H4 (cell line): ENCODE data around the gene CAMTA1. TPM values are rescaled to one million over a fixed set of nuclear protein-coding genes. Genes with fewer than 3 reads are reported as not detected.

ENCODE experiments used
- DNase-seq: peaks from one replicate; pipeline ENCODE4 v3.0.0-alpha.2; 2015; ENCODE audit warnings: low spot score
- total RNA-seq: library from RNA; depleted of rRNA; stranded (reverse); fragments of >200 nt; shearing (Covaris generic); gene quantifications from 2 replicates; pipeline ENCODE4 v1.2.3, GENCODE V29; 2014

The CAMTA1 gene
- total RNA-seq, 1 experiment from 2014 or later: 98.2 TPM

DNA sequence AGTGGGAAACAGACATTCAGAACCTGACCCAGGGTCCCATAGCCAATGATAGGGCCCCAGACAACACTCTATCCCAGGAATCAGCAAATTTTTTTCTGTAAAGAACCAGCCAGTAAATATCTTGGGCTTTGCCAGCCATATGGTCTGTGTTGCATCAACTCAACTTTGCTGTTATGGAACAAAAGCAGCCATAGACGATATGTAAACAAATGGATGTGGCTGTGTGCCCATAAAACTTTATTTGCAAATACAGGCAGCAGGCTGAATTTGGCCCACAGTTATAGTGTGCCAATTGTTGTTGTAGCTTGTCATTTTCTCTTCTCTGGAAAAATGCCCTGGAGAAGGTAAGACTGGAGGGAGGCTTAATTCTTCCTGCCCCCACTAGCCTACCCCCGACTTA, 554.7 kb downstream of the CAMTA1 start:
- no peak for DNase-seq

DNA sequence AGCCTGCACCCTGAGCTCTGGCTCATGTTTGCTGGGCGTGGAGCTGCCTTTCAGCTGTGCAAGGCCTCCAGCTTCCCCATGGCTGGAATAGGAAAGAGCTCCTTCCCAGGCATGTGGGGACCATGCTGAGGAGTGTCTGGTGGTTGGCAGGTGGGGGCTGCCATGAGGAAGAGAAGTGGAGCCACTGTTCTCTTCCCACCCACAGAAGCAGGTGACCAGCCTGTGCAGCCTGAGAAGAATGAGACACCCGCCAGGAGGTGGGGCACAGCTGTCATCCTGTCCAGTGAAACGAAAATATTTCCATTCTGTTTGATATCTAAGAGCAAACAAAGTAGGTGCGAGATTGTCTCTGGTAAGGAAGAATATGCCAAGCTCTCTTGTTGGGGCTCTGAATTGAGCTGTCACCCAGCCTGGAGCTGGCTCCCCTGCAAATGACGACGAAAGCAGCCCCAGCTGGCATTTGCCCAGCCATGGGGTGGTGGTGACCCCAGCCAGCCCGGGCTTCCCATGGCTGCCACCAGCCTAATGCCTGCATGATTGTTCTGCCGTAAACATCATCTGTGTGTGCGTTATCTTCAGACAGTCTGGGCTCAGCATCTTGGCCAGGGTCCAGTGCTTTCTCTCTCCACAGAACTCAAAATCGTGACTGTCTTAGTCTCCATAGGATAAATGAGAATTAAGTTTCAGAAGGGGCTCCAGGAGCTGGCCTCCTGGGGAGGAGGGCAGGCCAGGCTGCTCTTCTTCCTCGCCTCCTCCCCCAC, 556.1 kb downstream of the CAMTA1 start:
- no peak for DNase-seq

DNA sequence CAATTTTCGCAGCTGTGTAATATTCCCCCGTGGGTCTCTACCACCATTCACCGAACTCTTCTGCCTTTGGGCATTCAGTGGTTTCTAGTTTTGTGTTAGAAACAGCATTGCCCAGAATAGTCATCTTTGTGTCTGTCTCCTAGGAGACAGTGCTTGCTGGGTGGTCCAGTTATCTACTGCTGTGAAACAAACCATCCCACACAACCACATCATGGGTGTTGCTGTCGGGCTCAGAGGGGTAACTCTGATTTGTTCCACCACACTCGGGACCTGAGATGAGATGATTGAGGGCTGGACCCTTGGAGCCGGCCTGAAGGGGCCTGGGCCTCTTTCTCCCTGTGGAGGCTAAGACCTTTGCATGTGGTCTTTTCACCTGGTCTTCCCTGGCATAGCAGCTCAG, 558.6 kb downstream of the CAMTA1 start:
- DNase-seq: no peak

DNA sequence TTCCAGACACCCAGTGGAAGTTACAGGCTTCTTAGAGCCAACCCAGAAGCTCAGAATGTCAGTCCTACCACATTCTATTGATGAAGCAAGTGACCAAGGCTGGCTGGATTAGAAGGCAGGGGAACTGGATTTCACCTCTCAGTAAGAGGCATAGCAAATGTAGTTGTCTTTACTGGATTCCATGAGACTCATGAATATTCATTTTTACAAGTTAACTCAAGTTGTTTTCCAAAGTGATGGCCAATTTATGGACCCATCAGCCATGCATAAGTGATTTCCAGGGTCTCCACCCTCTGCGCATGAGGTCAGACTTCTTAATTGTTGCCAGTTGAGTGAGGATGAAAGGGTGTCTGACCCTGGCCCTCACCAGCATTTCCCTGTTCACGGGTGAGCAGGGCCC, 559.0 kb downstream of the CAMTA1 start:
- DNase-seq: no peak

DNA sequence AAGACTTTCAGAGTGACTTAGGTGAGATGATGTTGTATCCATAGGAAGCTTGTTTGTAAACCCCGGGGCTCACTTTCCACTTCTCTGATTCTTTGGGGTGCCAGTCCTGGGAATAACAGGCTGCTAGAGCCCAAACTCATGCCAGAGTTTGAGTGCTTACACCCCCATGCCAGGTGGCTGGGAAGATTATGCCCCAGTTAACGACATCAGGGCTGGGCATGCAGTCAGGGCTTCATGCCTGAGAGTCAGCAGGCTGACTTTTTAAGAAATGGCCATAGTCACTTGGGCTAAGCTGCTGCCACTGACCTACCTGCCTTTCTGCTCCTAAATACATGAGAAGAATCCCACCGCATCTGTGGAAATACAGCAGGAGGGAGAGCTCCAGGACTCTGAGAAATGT, 560.3 kb downstream of the CAMTA1 start:
- no peak for DNase-seq

DNA sequence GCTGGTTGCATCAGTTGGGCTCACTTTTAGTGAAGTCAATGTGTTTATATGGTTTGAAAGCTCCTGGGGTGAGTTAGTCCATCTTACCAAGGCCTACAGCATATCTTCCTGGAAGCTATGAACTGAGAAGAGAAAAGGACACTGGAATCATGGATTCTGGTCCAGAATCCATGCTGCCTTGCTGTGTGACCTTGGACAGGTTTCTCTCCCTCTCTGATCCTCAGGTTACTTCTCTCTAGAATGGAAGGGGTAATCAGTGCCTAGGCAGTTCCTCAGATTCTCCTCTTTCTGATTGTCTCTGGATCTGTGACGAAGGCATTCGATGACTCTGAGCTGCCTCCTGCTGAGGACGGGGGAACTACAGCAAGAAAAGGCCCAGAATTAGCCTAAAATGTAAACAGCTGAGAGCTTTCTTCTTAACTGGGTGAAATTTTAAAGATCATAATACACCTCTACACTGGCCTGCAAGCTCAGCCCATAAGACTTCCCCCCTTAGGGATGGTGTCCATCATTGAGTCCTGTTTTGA, 560.9 kb downstream of the CAMTA1 start:
- DNase-seq: no peak

DNA sequence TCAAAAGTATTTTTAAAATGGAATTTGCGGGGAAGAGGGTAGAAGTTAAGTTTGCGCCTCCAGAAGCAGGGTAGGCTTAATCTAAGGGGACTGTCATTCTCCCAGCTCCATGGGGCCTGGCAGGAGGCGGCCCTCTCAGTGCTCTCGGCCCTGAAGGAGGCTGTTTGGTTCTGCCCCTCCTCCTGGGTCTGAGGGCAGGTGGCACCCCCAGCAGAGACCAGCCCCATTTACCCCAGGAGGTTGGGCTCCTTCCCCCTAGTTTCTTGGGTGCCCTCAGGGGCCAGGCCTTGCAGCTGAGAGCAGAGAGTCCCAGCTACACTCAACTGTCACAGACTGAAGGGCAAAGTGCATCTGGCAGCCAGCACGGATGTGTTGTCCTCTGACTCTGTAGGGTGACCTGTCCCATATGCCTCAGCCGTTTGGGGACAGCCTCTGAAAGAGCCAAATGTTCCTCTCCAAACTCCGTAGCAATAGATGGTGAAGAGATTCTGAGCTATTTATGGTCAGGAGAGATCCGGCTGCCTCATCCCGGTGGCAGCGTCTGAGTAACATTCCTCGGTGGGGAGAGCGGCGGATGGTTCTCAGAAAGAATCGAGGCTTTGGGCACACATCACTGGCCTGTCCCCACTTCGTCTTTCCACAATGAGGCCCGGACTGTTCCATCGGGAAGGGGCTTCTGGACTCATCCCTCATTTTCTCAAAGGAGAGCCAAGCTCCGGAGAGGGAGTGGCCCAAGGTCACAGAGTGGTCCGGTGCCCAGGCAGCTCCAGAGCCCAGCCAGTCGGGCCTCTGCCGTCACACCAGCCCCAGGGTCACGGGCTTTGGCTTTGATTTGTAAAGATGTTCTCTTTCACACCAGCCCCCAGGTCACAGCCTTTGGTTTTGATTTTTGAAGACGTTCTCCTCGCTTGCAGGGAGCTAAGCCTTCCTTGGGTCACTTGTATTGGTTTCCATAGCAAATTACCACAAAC, 561.6 kb downstream of the CAMTA1 start:
- DNase-seq: no peak

DNA sequence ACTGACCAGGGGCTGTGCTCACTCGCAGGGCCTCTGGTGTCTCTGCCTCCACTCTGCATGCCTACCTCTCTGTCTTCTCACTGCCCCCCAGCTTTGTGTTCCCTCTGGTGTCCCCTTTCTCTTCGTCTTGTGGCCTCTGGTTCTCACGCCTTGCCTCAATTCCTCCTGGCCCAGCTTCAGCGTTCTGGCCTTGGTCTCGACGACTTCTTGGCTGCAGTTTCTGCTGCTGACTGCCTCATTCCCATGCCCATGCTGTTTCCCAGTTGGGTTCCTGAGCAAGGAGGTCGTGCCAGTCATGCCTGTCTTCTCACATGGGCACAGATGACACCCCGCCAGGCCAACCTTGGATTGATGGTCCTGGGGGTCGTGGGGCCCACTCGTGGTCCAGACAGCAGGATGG, 562.8 kb downstream of the CAMTA1 start:
- DNase-seq: no peak

DNA sequence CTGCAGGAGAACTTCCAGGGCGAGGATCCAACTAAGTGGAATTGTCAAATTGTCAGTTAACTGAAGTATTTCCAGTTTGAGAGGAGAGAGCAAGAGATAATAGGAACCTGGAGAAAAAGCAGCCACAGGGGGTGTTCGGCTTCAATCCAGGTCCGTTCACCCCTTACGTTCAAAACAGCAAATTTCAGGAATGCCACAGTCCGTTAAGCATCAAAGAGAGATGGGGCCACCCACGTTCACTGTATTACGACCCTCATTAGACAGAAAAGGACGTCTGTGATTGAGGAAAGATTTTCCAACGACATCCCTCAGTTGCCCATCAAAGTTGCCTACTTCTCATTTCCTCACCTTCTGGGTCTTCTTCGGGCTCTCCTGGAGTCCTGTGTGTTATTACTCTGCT, 563.3 kb downstream of the CAMTA1 start:
- DNase-seq: no peak

DNA sequence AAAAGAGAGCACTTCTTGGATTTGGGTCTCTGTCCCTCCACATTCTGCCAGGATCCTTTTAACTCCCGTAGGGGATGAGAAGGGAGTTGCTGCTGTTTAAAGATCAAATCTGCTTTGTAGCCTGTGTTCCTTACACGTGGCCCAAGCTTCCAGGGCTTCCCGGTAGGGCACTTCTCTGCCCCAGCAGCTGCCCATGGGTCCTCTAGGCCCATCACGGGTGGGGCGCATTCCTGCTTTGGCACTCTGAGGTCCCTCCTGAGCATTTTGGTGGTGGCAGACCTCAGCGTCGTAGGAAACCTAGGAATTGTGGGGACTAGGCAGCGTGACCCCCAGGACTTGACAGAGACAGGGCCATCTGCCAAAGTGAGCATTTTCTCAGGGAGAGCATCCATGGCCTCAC, 565.5 kb downstream of the CAMTA1 start:
- DNase-seq: no peak

DNA sequence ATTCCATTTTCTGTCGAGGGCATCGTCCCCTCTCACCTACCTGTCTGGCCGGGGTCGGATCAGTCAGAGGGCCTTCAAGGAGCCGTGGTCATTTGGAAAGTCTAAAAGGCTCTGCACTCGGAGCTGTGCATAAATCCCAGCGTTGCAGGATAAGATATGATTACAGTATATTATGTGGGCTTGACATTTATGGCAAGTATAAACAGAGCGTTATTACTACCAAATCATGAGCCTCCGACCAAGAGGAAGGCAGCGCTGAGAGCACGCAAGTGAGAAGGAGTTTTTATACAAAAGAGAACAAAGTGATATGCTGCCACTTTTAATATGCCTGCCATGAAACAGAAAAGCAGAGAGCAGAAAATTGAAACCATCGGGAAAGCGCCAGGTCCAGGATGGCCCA, 566.4 kb downstream of the CAMTA1 start:
- no peak for DNase-seq

DNA sequence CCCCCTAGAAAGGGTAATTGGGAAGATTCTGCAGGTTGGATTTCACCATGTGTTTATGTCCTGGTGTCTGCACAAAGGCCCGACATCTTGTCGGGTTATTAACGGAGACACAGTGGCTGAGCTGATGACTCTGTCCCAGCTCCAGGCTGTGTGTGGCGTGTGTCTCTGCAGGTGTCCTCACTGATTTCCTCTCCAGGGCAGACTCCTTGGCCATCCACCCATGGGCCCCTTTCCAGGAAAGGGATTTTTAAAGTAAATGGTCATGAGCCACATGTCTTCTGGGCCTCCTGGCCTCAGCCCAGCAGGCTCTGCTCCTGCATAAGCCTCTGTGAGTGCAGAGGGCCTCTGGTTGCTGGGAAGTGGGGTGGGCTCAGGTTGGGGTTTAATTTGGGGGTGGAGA, 567.1 kb downstream of the CAMTA1 start:
- DNase-seq: no peak

DNA sequence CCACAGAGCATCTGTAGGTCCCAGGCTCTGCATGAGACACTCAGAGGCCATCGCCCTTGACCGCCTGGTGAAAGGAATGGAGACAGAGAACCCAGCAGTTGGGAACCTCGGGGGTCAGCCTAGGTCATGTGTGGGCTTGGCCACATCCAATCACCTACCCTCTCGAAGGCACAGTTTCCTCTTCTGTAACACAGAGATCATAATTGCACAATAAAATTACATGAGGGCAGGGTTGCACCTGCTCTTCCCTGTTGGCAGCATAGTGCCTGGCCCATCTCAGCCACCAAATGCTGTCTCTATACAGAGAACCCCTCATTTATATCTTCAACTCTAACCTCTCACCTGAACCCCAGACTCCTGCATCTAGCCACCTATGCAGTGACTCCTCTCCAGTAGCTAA, 567.7 kb downstream of the CAMTA1 start:
- no peak for DNase-seq

DNA sequence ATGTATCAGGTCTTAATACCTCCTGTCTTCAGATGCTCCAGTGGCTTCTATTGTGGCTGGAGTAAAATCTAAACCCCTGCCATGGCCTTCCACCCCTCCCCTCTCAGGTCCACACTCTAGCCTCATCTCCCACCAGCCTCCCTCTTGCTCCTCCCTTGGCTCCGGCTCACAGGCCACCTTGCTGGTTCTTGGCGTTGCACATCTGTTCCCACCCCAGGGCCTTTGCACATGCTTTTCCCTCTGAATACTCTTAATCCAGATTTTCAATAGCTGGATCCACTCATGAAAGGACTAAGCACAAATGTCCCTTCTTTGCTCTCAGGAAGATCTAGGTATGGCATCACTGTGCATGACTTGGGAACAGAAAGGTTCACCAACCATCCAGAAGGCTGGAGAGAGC, 570.4 kb downstream of the CAMTA1 start:
- DNase-seq: no peak

DNA sequence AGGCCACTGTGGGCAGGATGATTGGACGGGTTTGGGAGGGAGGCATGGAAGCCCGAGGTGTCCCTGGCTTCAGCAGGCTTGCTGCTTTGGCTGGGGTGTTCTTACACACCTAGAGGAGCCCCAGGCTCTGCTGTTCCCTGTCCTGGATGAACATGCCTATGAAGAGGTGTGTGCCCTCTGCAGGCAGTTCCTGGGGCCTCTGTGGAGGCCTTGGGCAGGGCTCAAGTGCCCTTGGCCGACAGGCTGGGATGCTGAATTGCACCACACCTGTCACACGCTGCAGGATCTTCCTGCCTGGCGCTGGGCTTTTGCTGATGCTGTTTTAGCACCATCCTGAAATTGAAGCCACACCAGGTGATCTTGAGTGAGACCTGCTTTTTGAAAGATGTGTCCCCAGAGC, 570.8 kb downstream of the CAMTA1 start:
- no peak for DNase-seq

DNA sequence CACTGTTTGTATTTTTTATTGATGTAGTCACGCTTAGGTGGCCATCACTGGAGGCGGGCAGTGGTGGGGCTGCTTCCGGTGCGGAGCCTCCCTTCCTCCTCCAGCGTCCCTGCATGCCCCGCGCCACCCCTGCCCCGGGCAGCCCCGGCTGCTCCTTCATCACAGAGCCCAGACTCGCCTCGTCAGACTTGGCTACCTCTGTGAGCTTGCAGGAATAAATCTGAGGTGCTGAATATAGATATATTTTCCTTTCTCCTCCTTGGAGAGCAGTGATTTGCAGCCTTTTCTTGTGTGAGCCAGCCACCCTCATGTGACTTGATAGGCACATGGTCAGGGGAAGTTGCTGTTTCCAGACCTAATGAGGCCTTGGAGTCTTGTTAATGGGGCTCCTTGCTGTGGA, 573.2 kb downstream of the CAMTA1 start:
- no peak for DNase-seq

DNA sequence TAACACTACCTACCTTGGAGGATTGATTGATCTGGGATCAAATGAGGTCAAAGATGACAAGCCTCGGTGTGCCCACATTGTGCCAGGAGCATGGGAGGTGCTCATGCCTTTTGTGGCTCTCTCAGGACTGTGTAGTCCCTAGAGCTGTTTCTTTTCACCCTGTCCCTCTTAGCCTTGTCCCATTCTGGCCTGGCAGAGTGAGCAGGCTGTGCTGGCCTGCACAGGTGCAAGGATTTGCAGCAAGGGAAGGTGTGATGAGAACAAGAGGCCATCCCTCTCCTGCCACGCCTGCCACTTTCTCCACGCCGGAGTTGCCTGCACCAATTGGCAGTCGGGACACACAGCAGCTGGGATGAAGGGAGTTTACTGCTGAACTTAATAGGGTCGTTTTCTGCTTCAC, 575.3 kb downstream of the CAMTA1 start:
- DNase-seq: no peak

DNA sequence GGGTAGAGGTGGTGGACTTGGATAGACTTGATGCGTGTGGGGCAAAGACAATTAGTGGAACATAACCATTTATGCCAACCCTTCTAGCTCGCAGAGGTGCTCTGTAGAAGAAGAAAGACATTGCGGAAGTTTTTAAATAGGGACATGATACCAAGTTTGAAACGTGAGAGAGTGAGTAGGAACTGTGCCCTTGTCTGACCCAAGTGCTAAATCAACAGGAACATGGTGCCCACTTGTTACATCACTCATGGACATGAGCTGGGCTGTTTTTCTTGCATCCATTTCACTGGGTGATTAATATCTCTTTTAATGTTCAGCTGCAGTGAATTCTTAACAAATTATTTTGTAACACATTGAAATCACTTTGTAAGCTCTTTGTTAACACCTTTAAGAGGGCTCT, 577.7 kb downstream of the CAMTA1 start:
- DNase-seq: no peak

DNA sequence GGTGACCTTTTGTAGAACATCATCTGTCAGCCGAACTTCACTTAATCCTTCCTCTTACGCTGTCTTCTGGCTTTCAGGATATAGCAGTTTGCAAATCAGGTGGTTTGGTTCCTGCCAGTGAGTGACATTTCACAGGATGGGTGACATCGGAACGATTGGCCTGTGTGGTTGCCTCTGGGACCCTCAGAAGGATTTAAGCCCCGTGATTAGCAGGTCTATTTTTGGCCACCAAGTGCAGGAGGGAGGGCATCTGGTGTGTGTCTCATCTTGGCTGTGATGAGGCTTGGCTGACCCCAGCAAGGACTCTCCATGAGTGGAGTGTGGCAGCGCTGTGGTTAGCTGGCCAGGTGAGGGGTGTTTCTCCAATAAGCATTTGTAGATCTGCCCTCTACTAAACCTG, 578.2 kb downstream of the CAMTA1 start:
- no peak for DNase-seq

DNA sequence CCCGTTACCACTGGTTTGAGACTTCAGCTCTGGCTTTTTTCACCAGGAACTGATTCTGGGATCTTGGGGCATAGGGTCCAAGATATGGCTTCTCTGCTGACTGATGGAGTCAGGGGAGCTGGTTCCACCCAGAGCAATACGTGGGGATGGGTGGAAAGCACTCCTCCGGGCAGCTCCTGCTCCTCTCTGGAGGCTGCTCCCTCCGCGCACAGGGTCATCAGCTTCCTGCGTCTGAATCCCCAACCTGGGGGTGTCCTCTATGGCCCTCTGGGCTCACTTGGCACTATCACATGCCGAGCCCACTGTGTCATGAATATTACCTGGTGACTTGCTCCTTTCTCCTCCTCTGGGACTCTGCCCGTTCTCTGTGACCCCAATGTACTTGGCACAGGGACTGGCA, 580.5 kb downstream of the CAMTA1 start:
- DNase-seq: no peak

DNA sequence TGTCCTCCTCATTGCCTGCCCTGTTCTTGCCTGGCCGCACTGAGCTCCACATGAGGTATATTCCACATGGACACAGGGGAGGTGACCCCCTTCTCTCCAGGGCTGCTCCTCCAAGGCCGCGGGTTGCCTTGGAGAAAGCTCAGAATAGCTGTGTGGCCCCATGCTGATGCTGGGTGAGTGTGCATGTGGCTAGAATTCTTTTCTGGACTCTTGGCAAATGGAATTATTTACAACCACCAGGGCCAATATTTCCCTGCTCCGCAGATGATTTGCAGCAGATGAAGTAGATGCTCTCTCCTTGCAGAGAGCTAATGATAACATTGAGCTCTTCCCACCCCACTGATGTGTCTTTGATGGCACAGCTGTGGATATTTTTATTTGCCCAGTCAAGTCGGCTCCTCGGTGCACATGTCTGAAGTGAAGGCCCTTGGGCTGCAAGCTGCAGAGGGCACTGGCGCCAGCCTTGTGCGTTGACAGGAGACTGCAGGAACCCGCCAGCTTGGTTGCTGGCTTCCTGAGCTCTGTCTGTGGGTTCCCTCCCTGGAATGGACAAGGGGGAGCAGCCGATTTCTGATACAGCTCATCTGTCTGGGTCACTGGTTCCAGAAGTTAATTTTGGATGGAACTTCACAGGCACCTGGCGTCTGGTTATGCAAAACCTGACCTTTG, 581.2 kb downstream of the CAMTA1 start:
- no peak for DNase-seq

DNA sequence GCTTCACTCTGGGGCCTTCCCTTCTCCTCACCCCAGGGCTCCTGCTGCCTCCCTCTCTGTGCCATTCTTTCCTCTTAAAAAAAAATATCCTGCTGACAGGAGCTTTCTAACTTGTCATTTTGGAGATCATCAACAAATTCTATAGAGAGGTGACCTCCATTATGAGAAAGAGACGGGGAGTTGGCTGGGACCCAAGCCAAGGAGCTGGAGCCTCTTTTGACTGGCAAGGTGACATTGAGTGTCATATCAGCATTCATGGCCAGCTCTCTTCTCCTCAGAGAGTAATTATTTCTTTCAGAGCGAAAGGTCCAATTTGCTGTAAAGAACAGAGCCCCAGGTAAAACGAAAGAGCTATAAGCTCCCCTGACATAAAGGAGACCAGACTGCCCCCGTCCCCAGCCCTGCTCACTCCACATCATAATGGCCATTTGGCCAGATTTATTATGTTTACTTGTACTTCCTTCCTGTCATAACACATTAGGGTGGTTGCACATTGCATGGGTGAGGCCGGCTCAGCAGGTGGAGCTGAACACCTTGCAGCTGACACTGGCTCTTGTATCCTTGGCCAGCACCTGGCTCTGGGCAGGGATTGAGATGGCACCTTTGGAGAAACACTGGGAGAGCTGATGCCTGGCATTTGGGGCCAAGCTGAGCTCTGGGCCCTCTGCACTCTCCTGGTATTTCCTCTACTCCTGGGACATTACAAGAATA, 581.9 kb downstream of the CAMTA1 start:
- no peak for DNase-seq
